SK-N-SH treated with all-trans-retinoic acid at 6 μM for 48 hours (cell line): Measurements from ENCODE around the gene CMTR1.

Experiments used
- ATAC-seq: fragments of 200-7000 bp; cut with Tn5 transposase; 3 replicates; pipeline ENCODE4 v1.9.1; 2020; ENCODE audit warnings: mild to moderate bottlenecking, moderate library complexity
- ARNTL ChIP-seq: fragments of 450-650 bp; formaldehyde crosslinking; IDR thresholded peaks from 2 replicates; pipeline ENCODE4 v1.5.0; 2020; ENCODE audit warnings: low read depth, mild to moderate bottlenecking, moderate library complexity, borderline replicate concordance
- CREB5 ChIP-seq: fragments of 250-450 bp; sonication (Bioruptor Pico); IDR thresholded peaks from 2 replicates; pipeline ENCODE4 v1.5.1; 2020; ENCODE audit warnings: low read depth, mild to moderate bottlenecking, moderate library complexity
- CSDC2 ChIP-seq: fragments of 250-450 bp; sonication (Bioruptor Pico); IDR thresholded peaks from 2 replicates; pipeline ENCODE4 v1.5.0; 2020; ENCODE audit warnings: mild to moderate bottlenecking, moderate library complexity
- CSRNP3 ChIP-seq: fragments of 250-450 bp; sonication (Bioruptor Pico); IDR thresholded peaks from 2 replicates; pipeline ENCODE4 v1.5.1; 2021; ENCODE audit warnings: mild to moderate bottlenecking, moderate library complexity
- ESRRG ChIP-seq: fragments of 250-450 bp; sonication (Bioruptor Pico); IDR thresholded peaks from 2 replicates; pipeline ENCODE4 v1.6.1; 2021; ENCODE audit warnings: mild to moderate bottlenecking
- GLIS3 ChIP-seq: fragments of 250-450 bp; sonication (Bioruptor Pico); IDR thresholded peaks from 2 replicates; pipeline ENCODE4 v1.5.0; 2020; ENCODE audit warnings: mild to moderate bottlenecking, moderate library complexity
- ISL1 ChIP-seq: fragments of 250-450 bp; sonication (Bioruptor Pico); IDR thresholded peaks from 2 replicates; pipeline ENCODE4 v2.1.2; 2022; ENCODE audit warnings: mild to moderate bottlenecking, moderate library complexity
- PATZ1 ChIP-seq: fragments of 250-450 bp; sonication (Bioruptor Pico); IDR thresholded peaks from 2 replicates; pipeline ENCODE4 v1.8.0; 2020; ENCODE audit warnings: mild to moderate bottlenecking, moderate library complexity, borderline replicate concordance
- PPARA ChIP-seq: fragments of 250-450 bp; sonication (Bioruptor Pico); IDR thresholded peaks from 2 replicates; pipeline ENCODE4 v1.5.0; 2020; ENCODE audit warnings: mild to moderate bottlenecking, borderline replicate concordance
- SNAI2 ChIP-seq: fragments of 250-450 bp; sonication (Bioruptor Pico); IDR thresholded peaks from 2 replicates; pipeline ENCODE4 v1.5.0; 2020; ENCODE audit warnings: mild to moderate bottlenecking, moderate library complexity
- TCF4 ChIP-seq: fragments of 250-450 bp; sonication (Bioruptor Pico); IDR thresholded peaks from 2 replicates; pipeline ENCODE4 v1.8.0; 2021; ENCODE audit warnings: mild to moderate bottlenecking, moderate library complexity, borderline replicate concordance
- TOX ChIP-seq: fragments of 250-450 bp; sonication (Bioruptor Pico); IDR thresholded peaks from 2 replicates; pipeline ENCODE4 v1.8.0; 2021; ENCODE audit warnings: mild to moderate bottlenecking, moderate library complexity, borderline replicate concordance
- TSHZ2 ChIP-seq: fragments of 250-450 bp; sonication (Bioruptor Pico); IDR thresholded peaks from 2 replicates; pipeline ENCODE4 v1.5.0; 2020; ENCODE audit warnings: mild to moderate bottlenecking, moderate library complexity
- ZC3H10 ChIP-seq: fragments of 250-450 bp; sonication (Bioruptor Pico); IDR thresholded peaks from 2 replicates; pipeline ENCODE4 v1.5.1; 2021; ENCODE audit warnings: mild to moderate bottlenecking, moderate library complexity
- ZFP3 ChIP-seq: fragments of 250-450 bp; sonication (Bioruptor Pico); IDR thresholded peaks from 2 replicates; pipeline ENCODE4 v1.5.0; 2020; ENCODE audit warnings: mild to moderate bottlenecking, moderate library complexity
- ZFP30 ChIP-seq: fragments of 450-650 bp; formaldehyde crosslinking; IDR thresholded peaks from 2 replicates; pipeline ENCODE4 v1.5.0; 2022; ENCODE audit warnings: mild to moderate bottlenecking, moderate library complexity
- ZNF565 ChIP-seq: fragments of 450-650 bp; formaldehyde crosslinking; conservative IDR thresholded peaks from 2 replicates; pipeline ENCODE4 v1.5.0; 2020; ENCODE audit warnings: low read depth, mild to moderate bottlenecking, moderate library complexity
- ZNF8 ChIP-seq: fragments of 450-650 bp; formaldehyde crosslinking; IDR thresholded peaks from 2 replicates; pipeline ENCODE4 v1.5.0; 2020; ENCODE audit warnings: mild to moderate bottlenecking, moderate library complexity

CMTR1 gene

GRCh38 chr6:37485291-37485702 lies 52.3 kb downstream of the CMTR1 start:
- TF ChIP-seq ZFP3 = no peak
- no peak for TF ChIP-seq PPARA (CRISPR knock-in tag)
- TF ChIP-seq TCF4 = no peak
- TF ChIP-seq ZFP30 (CRISPR knock-in tag) = no peak
- no peak for TF ChIP-seq ZC3H10
- TF ChIP-seq CSDC2 (CRISPR knock-in tag) = no peak
- TF ChIP-seq TSHZ2 (CRISPR knock-in tag) = no peak
- no peak for TF ChIP-seq ZNF565 (CRISPR knock-in tag)
- TF ChIP-seq ARNTL = no peak
- TF ChIP-seq CREB5 (CRISPR knock-in tag) = no peak
- TF ChIP-seq ISL1 (CRISPR knock-in tag) = no peak
- peak; percentile 51 for ATAC-seq

GRCh38 chr6:37486121-37486839 lies 53.3 kb downstream of the CMTR1 start:
- no peak for ATAC-seq
- TF ChIP-seq CREB5 (CRISPR knock-in tag) (no peak), CSRNP3 (CRISPR knock-in tag) (no peak), TOX (CRISPR knock-in tag) (no peak)

DNA sequence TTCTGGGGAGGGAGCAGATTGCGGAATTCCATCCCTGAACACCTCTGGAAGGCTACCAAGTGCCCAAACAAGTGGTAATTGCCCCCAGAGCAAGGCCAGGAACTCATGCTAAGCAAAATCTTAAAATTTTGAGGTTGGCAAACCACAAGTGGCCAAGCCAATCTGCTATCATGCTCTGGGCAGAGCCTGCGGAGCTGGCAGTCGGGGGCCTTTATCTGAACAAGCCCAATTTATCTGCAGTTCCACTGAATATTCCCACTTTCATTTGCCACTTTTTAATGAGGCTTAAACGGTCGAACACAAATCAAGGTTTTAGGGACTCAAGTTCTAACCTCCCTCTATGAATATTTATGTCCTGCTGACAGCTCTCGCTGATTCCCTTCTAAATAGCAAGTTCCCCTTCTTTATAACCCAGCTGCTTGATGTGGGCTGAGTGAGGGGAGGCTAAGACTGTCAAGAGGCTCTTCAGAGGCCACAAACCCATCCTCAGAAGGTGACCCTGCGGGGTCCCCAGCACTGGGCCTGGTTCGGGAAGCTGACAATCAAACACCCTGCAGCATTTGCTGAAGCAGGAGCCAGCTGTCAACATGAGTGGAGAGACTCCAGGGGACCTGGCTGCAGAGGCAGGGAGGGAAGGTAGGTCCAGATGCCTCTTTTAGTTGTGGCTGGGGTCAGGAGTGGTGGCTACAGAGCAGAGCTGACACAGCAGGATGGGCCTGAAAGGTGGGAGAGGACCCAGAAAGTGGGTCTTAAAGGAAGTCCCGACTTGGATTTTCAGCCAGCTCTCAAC lies 54.8 kb downstream of the CMTR1 start:
- no peak for ATAC-seq
- TF ChIP-seq ARNTL (no peak), ISL1 (CRISPR knock-in tag) (no peak), TOX (CRISPR knock-in tag) (no peak), TCF4 (no peak), CSRNP3 (CRISPR knock-in tag) (no peak), GLIS3 (no peak), SNAI2 (CRISPR knock-in tag) (no peak), PATZ1 (CRISPR knock-in tag) (no peak), CSDC2 (CRISPR knock-in tag) (no peak), ESRRG (CRISPR knock-in tag) (no peak), ZNF8 (CRISPR knock-in tag) (no peak), CREB5 (CRISPR knock-in tag) (no peak), PPARA (CRISPR knock-in tag) (no peak), TSHZ2 (CRISPR knock-in tag) (no peak), ZFP30 (CRISPR knock-in tag) (no peak), ZC3H10 (no peak), ZNF565 (CRISPR knock-in tag) (no peak)
